Psoas muscle (tissue), 8 donors: ENCODE measurements around the gene XRRA1. TPM values are rescaled to one million over a fixed set of nuclear protein-coding genes. Genes with fewer than 3 reads are reported as not detected.

Experiments
- ATAC-seq, 4 donors: fragments of 200-7000 bp; cut with Tn5 transposase; one replicate each; pipeline ENCODE4 v1.9.1; 2020; ENCODE audit warnings: moderate library complexity in 3 of 4, mild to moderate bottlenecking in 2 of 4
- DNase-seq, 2 donors: peaks; one replicate each; pipeline ENCODE4 v3.0.0-alpha.2; 2020
- H3K27ac ChIP-seq: fragments of 200-600 bp; one replicate; pipeline ENCODE4 v1.8.0; 2022
- H3K27me3 ChIP-seq, 3 donors: fragments of 200-600 bp in 1 of 3; one replicate each; pipeline versions ENCODE4 v1.6.1 to v1.8.0; 2013 to 2022; ENCODE audit warnings: low read length in 2 of 3, mild to moderate bottlenecking in 2 of 3, moderate library complexity in 1 of 3; ENCODE audit not compliant: insufficient read depth in 3 of 3
- H3K36me3 ChIP-seq, 2 donors: fragments of 200-600 bp in 1 of 2; one replicate each; pipeline versions ENCODE4 v1.6.1 to v1.8.0; 2013 to 2022; ENCODE audit warnings: low read depth in 1 of 2, mild to moderate bottlenecking in 1 of 2, moderate library complexity in 1 of 2; ENCODE audit not compliant: insufficient read depth in 1 of 2
- H3K4me1 ChIP-seq: fragments of 200-600 bp; one replicate; pipeline ENCODE4 v1.8.0; 2022
- H3K4me3 ChIP-seq: fragments of 200-600 bp; one replicate; pipeline ENCODE4 v1.8.0; 2022; ENCODE audit warnings: mild to moderate bottlenecking
- H3K9me3 ChIP-seq: fragments of 200-600 bp; one replicate; pipeline ENCODE4 v1.8.0; 2022
- CTCF ChIP-seq: fragments of 200-600 bp; IDR thresholded peaks from one replicate; pipeline ENCODE4 v1.8.0; 2022; ENCODE audit warnings: antibody characterized with exemption
- WGBS, 3 donors: extraction: QIAGEN DNeasy Blood & Tissue Kit; methylation state at CpG; one replicate each; pipeline versions ENCODE4 v1.1.6 to v1.1.7; 2013; 5-methylcytosine and 5-hydroxymethylcytosine counted together
- intact Hi-C, 2 donors: fragments of 100-400 bp; cut with DNase I; formaldehyde crosslinking; loops; one replicate each; pipeline versions ENCODE4 v1.11.0 to v1.14.2; 2022
- polyA plus RNA-seq, 3 donors: library from polyadenylated mRNA; stranded (reverse); fragments of 200-250 nt; gene quantifications; one replicate each; pipeline ENCODE4 v1.2.3, GENCODE V29; 2013
- total RNA-seq, 4 donors: library from RNA; stranded (reverse); fragmentation: NEBNext Ultra II Directional in 2 of 4; extraction: Animal tissue kit (Norgen Biotek cat#: 25700) in 2 of 4; gene quantifications; one replicate each; pipeline versions ENCODE4 v1.2.1 to v1.2.4, GENCODE V29; 2021 to 2023
- donor health status: healthy with polysubstance abuse.
- donor health status: DM: no; HTN: no; CAD: no; lungs with moderate emphysema.
- donor health status: Bipolar disorder and iron deficiency.
- donor health status: healthy.
- donor health status: DM: yes; HTN: yes; CAD: no.
- donor health status: DM: no; HTN: no; CAD: no.
- donor health status: DM: no; HTN: no; CAD: no.
- donor health status: DM: yes; HTN: yes; CAD: no.

Gene XRRA1
- total and polyA plus RNA-seq, 7 donors = 3.1 to 15.1 (median 6.9) TPM

DNA sequence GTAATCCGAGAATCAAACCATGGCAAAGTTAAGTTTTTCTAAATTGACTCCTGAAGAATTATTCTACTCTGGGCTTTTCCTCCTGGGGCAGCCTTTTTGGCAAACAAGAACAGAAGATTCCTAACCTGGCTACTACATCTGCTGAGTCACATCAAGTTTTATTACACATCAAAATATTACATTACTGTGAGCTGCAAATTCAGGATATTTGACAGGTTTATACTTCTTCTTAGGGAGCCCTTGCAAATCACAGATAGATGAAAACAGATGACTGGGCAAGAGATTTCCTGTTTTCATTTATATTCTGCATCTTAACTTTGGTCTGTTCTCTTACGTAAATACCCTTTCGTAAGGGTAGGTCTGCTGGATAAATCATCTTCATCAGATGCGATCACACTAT is 23.6 kb downstream of the XRRA1 start:
- no peak for TF ChIP-seq CTCF
- H3K27me3 ChIP-seq = no peaks in the 10 kb centered on the region
- DNase-seq (no peak), ATAC-seq (no peak)
- WGBS, 3 donors = 80 to 87% (median 87%) methylated on average over 4 of the region's 4 CpGs
- no peaks in the 10 kb centered on the region for H3K4me1 ChIP-seq
- no peak overlapping the region for H3K4me3 ChIP-seq
- intact Hi-C loops = loop anchor here in 1 of 2 donors (5.0 kb wide), 1 partner anchor 282 kb away; no protein-coding TSS in a partner anchor
- H3K9me3 ChIP-seq = no peaks in the 10 kb centered on the region
- H3K36me3 ChIP-seq = peaks cover 0 to 36% of the 10 kb centered on the region in 2 donors
- H3K27ac ChIP-seq = no peak overlapping the region

DNA sequence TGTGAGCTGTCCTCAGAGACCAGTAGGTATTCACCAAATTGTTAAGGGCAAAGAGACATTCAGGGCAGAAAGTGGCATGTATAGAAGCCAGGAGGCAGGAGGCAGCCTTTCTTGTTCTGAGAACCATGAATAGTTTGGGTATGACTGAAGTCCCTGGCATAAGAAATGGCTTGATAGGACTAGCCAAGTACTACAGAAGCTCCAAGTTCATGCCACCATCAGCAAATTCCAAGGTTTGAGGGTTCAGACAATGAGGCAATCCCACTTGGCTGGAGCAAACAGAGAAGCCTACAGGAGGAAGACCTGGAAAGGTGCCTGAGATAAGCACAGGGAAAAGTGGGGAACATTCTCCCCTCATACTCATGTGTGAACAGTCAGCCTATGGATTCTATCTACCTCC is 25.8 kb downstream of the XRRA1 start:
- TF ChIP-seq CTCF = no peak
- H3K27ac ChIP-seq = no peak overlapping the region
- no peak overlapping the region for H3K4me3 ChIP-seq
- H3K27me3 ChIP-seq = no peaks in the 10 kb centered on the region
- no peaks in the 10 kb centered on the region for H3K9me3 ChIP-seq
- ATAC-seq = peak in 1 of 4 donors; percentile 41
- no peak for DNase-seq
- intact Hi-C loops = no loop called here
- H3K36me3 ChIP-seq = peaks cover 4 to 51% of the 10 kb centered on the region in 2 donors
- H3K4me1 ChIP-seq = no peaks in the 10 kb centered on the region

GRCh38 chr11:74909812-74910211 is 39.1 kb downstream of the XRRA1 start:
- no peak for TF ChIP-seq CTCF
- Histone ChIP-seq H3K36me3 (peaks cover 0 to 78% of the 10 kb centered on the region in 2 donors), H3K4me3 (no peak overlapping the region), H3K27me3 (no peaks in the 10 kb centered on the region), H3K4me1 (peaks cover 4% of the 10 kb centered on the region), H3K27ac (no peak overlapping the region), H3K9me3 (no peaks in the 10 kb centered on the region)
- no peak for DNase-seq
- WGBS, 3 donors = 67 to 89% (median 88%) methylated on average over 4 of the region's 4 CpGs
- intact Hi-C loops = no loop called here
- ATAC-seq = no peak

DNA sequence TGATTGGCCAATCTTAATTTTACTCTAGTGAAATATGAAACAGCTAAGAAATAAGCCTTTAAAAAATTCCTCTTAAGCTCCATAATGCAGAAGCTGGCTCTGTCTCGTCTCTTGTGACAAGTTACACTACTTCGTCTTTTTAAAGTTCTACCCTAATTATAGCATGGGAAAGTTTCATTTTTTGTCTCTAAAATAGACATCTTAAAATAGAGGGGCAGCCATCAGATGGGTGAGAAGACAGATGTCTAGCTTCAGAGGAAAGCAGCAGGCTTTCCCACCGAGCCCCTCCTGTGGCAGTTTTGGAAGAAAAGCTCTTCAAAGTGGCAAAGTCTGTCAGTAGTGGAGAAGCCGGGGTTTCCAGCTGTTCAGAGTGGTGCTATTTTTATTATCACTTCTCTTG is 39.5 kb downstream of the XRRA1 start:
- WGBS, 3 donors = 48 to 64% (median 49%) methylated on average over 4 of the region's 4 CpGs
- no peaks in the 10 kb centered on the region for H3K9me3 ChIP-seq
- ATAC-seq (no peak), DNase-seq (no peak)
- intact Hi-C loops = no loop called here
- H3K4me3 ChIP-seq = no peak overlapping the region
- H3K4me1 ChIP-seq = peaks cover 4% of the 10 kb centered on the region
- peaks cover 0 to 74% of the 10 kb centered on the region in 2 donors for H3K36me3 ChIP-seq
- H3K27me3 ChIP-seq = no peaks in the 10 kb centered on the region
- no peak for TF ChIP-seq CTCF
- H3K27ac ChIP-seq = no peak overlapping the region

DNA sequence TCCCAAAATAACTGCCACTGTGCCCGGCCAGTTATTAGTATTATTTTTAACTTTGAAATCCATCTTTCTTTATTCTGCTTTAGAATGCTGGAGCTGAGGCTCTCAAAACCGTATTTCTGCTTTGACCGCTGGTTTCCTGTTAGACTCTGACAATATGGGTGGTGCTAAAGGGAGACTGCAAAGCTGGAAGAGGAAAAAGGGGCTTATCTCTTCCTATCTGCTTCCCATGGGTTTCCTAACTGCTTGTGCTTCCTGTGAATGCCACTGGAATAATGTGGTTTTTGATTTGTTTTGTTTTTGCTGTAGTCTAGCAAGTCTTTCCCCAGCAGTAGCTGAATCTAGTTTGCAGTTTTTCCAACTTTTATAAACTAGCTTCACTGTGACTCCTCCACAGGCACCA is 43.6 kb downstream of the XRRA1 start:
- H3K27ac ChIP-seq = no peak overlapping the region
- DNase-seq = no peak
- 38 to 48% (median 45%) methylated on average over 3 of the region's 3 CpGs for WGBS, 3 donors
- TF ChIP-seq CTCF = no peak
- H3K4me1 ChIP-seq = peaks cover 4% of the 10 kb centered on the region
- intact Hi-C loops = no loop called here
- peaks cover 12% of the 10 kb centered on the region for H3K9me3 ChIP-seq
- H3K36me3 ChIP-seq = peaks cover 0 to 44% of the 10 kb centered on the region in 2 donors
- H3K4me3 ChIP-seq = no peak overlapping the region
- no peak for ATAC-seq
- H3K27me3 ChIP-seq = no peaks in the 10 kb centered on the region
